Measurements from ENCODE around the gene L3MBTL4.

The L3MBTL4 gene

DNA sequence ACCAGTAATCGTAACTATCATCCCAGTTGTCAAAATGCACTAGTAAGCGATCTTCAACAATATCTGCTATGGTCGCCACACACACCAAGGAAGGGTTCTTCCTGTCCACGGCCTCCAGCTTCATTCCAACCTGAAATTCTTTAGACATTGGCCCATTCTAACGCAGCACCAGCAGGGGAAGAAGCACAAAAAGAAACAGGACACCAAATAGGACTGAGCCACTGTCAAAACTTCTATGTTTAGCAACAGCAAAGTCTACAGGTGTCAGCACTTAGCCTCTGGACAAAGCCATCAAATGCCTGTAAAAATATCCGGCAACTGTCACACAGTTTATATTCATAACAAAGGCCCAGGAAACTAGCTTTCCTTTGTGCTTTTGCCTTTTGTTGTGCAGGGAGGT lies 175.0 kb downstream of the L3MBTL4 start:
- ATAC-seq (no peak), DNase-seq (no peak)
- no peak overlapping the region for H3K27ac Mint-ChIP-seq
- no peak overlapping the region for H3K4me3 Mint-ChIP-seq
- H3K4me1 Mint-ChIP-seq: no peaks in the 10 kb centered on the region
- H3K9me3 Mint-ChIP-seq: no peaks in the 10 kb centered on the region
- H3K27me3 Mint-ChIP-seq: no peaks in the 10 kb centered on the region

DNA sequence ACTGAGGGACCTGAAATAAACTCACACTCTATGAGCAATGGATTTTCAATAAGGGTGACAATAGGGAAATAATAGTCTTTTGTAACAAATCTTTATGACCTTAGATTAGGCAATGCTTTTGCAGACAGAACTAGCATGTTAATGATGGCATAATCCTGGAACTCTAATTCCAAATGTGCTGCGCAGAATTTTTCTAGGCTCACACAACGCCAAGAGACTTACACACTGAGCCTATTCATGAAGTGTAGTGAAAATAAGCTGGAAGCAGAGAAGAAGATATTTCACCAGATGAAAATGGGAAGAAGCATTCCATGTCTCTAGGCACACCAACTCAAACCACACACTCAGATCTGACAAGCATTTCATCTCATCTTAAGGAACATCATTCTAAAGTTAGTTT lies 178.5 kb downstream of the L3MBTL4 start:
- no peak for DNase-seq
- Mint-ChIP-seq H3K4me3 (no peak overlapping the region), H3K27me3 (no peaks in the 10 kb centered on the region), H3K9me3 (peaks cover 0 to 5% of the 10 kb centered on the region in 2 donors), H3K27ac (no peak overlapping the region), H3K4me1 (no peaks in the 10 kb centered on the region)
- ATAC-seq: no peak

DNA sequence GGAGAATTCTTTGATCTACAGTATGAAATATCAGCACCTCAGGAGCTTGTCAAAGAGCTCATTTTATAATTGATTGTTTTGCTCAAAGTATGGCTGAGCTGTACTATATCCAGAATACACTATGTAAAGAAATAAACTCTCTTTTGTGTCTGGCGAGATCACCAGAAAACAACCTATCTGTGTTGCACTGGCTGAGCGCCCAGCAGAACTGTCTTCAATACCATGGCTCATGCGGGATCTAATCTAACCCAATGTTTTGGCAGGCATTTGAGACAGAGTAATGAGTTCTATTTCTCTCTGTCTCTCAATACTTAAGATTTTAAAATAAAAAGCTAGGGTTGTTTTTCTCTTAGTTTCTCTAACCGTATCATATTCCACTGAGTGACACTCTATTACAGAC lies 192.4 kb downstream of the L3MBTL4 start:
- no peak overlapping the region for H3K27ac Mint-ChIP-seq
- H3K4me3 Mint-ChIP-seq: no peak overlapping the region
- peaks cover 0 to 8% of the 10 kb centered on the region in 2 donors for H3K9me3 Mint-ChIP-seq
- H3K4me1 Mint-ChIP-seq: no peaks in the 10 kb centered on the region
- DNase-seq (no peak), ATAC-seq (no peak)
- no peaks in the 10 kb centered on the region for H3K27me3 Mint-ChIP-seq

DNA sequence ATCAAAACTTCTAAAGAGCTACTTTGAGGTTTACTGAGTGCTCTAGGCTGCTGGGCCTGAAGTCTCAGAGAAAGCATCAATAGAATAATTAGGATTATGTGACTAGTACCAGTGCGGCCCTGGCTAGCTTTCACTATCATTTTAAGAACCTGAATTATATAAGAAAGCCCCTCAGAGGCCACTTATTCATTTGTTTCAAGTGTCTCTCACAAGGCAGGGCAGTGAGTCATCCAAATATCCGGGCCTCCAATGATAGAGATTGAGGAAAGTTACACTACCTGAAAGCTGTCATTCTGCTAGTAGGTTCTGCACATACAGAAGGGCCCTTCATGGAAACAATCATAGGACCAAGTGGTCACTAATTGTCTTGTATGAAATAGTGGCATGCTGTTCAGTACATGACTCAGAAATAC lies 193.1 kb downstream of the L3MBTL4 start:
- H3K9me3 Mint-ChIP-seq: peaks cover 0 to 8% of the 10 kb centered on the region in 2 donors
- no peak overlapping the region for H3K4me3 Mint-ChIP-seq
- no peak overlapping the region for H3K27ac Mint-ChIP-seq
- no peak for DNase-seq
- ATAC-seq: no peak
- H3K27me3 Mint-ChIP-seq: no peaks in the 10 kb centered on the region
- H3K4me1 Mint-ChIP-seq: no peaks in the 10 kb centered on the region

DNA sequence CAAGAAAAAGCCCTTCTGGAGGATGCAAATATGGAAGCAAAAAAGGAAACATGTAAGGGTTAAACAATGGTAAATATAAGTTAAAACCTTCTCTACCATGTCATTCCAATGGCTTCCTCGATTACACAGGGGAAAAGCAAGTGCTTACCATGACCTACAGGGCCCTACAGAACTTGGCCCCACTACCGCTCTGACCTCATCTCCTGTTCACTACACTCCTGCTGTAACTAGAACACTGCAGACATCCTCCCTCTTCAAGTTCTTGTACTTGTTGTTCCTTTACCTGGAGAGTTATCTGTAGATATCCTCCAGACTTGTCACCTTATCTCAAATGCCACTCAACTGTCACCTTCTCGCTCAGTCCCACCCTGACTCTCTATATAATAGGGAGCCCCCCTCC lies 194.6 kb downstream of the L3MBTL4 start:
- DNase-seq (no peak), ATAC-seq (no peak)
- no peak overlapping the region for H3K27ac Mint-ChIP-seq
- no peaks in the 10 kb centered on the region for H3K27me3 Mint-ChIP-seq
- peaks cover 0 to 7% of the 10 kb centered on the region in 2 donors for H3K9me3 Mint-ChIP-seq
- H3K4me3 Mint-ChIP-seq: no peak overlapping the region
- no peaks in the 10 kb centered on the region for H3K4me1 Mint-ChIP-seq

DNA sequence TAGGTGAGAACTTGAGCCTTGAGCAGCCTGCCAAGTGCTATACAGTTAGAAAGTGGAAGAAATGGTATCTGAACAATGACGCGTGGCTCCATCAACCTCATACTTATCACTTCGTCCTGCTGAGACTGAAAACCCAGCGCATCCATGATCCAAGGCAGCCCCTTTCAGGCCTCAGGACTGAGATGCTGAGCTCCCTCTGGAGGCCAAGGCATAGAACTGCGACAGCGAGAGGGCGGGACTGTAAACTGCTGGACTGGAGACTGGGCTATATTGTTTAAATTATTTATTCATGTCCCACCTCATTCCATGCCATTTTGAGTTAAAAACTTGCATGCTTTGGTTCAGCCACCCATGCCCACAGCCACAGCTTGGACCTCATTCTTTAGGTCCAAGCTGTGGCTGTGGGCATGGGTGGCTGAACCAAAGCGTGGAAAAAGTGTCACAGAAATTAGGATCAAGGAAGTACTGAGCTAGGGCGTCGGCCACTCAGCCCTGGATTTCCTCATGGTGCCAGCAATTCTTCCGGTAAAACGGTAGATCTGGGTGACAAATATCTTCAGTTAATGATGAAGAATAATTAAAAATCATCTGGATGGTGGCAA lies 195.5 kb downstream of the L3MBTL4 start:
- Mint-ChIP-seq H3K27ac (no peak overlapping the region), H3K4me1 (no peaks in the 10 kb centered on the region), H3K27me3 (no peaks in the 10 kb centered on the region), H3K4me3 (no peak overlapping the region), H3K9me3 (no peaks in the 10 kb centered on the region)
- ATAC-seq: no peak
- DNase-seq: peak; percentile 3 to 11

DNA sequence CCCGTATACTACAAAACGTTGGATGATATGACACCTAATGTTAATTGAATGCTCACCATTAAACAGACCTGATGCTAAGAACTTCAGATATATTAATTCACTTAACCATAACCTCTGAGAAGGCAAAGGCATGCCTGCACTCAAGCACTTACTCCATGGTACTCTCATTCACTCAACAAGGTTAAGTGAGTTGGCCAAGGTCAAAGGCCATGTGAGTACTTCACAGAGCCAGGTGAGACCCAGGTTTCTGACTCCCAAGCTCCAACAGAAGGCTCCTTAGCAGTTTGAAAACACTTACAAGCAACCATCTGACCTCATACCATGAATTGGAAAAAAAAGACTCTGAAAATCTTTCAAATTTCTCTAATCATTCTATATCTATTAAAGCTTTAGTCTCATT lies 198.8 kb downstream of the L3MBTL4 start:
- H3K4me3 Mint-ChIP-seq: no peak overlapping the region
- no peak overlapping the region for H3K27ac Mint-ChIP-seq
- H3K27me3 Mint-ChIP-seq: no peaks in the 10 kb centered on the region
- no peaks in the 10 kb centered on the region for H3K9me3 Mint-ChIP-seq
- no peak for DNase-seq
- ATAC-seq: no peak
- no peaks in the 10 kb centered on the region for H3K4me1 Mint-ChIP-seq

DNA sequence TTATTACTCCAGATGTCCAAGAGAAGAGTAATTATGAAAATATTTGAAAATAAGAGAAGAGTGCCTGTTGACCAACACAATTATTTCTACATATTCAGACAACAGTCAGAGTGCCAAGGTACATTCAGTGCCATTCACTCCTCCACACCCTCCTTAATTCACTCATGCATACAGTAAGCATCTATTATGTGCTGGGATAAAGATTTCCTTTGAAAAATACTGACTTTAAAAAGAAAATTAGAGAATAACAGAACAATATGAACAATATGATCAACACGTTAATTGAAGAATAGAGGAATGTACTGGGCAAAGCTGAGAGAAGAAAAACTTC lies 203.6 kb downstream of the L3MBTL4 start:
- Mint-ChIP-seq H3K9me3 (no peaks in the 10 kb centered on the region), H3K4me3 (no peak overlapping the region), H3K4me1 (no peaks in the 10 kb centered on the region)

DNA sequence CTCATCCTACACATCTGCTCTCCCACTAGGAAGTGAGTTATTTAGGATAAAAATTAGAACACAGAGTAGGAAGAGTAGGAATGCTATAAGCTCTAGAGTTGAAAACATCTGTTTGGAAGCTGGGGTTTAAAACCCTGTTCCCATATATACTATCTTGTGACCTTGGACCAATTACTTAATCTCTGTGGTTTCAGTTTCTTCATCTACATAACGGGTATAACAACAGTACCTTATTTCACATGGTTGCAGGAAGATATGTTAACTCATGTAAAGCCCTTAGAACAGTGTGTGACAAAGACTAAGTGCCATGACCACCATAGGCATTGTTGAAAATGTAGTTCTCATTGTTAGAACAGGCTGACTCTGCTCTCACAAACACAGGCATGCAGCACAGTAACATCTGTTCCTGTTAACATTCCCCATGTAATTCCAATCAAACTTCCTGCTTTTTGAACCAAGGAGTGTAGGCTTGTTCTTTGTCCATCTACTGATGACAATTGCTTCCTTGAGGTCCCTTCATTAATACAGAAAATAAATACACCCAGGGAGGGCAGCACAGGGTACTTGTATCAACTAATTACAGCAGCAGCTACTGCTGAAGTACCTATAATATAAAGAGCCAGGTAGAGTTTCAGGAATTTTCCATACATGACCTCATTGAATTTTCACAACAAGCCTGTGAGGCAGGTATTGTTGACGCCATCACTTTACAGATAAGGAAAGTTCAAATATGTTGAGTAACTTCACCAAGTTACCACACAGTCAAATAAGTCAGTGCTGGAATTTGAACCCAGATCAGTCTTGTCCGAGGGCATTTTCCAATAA lies 204.2 kb downstream of the L3MBTL4 start:
- ATAC-seq: no peak
- Mint-ChIP-seq H3K4me1 (no peaks in the 10 kb centered on the region), H3K27ac (no peak overlapping the region), H3K27me3 (no peaks in the 10 kb centered on the region), H3K4me3 (no peak overlapping the region), H3K9me3 (no peaks in the 10 kb centered on the region)
- DNase-seq: no peak

More for the DNA sequence above, 203.6 kb downstream of the L3MBTL4 start:
- DNase-seq (no peak), ATAC-seq (no peak)
- no peaks in the 10 kb centered on the region for H3K27me3 Mint-ChIP-seq
- H3K27ac Mint-ChIP-seq: no peak overlapping the region

DNA sequence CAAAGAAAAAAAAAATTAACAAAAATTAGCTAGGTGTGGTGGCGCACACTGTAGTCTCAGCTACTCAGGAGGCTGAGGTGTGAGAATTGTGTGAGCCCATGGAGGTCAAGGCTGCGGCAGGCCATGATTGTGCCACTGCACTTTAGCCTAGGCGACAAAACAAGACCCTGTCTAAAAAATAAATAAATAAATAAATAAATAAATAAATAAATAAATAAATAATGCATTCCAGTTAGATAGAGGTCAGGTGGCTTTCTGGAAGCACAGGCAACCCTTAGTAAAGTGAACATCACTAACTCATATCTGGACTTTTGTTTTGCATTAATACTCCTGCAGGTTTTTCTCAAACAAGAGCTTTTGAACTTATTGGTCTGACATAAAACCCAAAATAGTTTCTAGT lies 206.8 kb downstream of the L3MBTL4 start:
- Mint-ChIP-seq H3K4me1 (no peaks in the 10 kb centered on the region), H3K27me3 (no peaks in the 10 kb centered on the region), H3K9me3 (no peaks in the 10 kb centered on the region), H3K4me3 (no peak overlapping the region), H3K27ac (no peak overlapping the region)
- no peak for ATAC-seq
- DNase-seq: no peak

DNA sequence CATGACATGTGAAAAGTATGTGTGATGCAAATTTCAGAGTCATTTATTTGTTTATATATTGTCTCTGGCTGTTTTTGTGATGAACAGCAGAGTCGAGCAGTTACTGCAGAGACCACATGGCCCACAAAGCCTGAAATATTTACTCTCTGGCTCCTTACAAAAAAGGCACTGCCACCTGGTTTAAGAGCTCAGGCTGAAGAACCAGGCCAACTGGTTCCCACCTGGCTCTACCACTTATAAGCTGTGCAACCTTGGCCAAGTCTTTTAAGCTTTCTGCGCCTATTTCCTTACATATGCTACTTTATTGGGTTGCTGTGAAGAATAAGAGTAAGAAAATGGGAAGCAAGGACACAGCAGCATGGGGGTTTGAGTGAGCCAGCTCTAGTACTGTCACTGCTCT lies 207.6 kb downstream of the L3MBTL4 start:
- H3K4me1 Mint-ChIP-seq: no peaks in the 10 kb centered on the region
- H3K27me3 Mint-ChIP-seq: no peaks in the 10 kb centered on the region
- no peaks in the 10 kb centered on the region for H3K9me3 Mint-ChIP-seq
- ATAC-seq (no peak), DNase-seq (no peak)
- no peak overlapping the region for H3K27ac Mint-ChIP-seq
- H3K4me3 Mint-ChIP-seq: no peak overlapping the region

DNA sequence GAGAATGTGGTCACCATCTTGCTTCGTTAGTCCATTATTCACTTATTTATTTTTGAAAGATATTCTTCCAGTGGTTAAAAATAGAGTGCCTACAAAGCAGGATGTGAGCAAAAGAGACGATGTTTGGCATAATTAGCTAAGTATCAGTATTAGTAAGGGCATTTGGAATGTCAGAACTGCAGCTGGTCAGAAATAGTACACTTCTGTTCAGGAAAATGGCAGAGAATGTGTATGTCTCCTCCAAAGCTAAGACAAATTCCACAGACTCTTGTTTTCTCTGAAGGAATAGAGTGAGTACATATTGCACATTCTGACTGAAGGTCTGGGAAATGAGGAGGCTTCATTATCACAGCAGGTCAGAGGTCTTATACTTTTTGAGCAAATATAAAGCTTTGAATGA lies 209.0 kb downstream of the L3MBTL4 start:
- no peaks in the 10 kb centered on the region for H3K9me3 Mint-ChIP-seq
- no peak for ATAC-seq
- no peak for DNase-seq
- H3K27ac Mint-ChIP-seq: no peak overlapping the region
- no peak overlapping the region for H3K4me3 Mint-ChIP-seq
- no peaks in the 10 kb centered on the region for H3K4me1 Mint-ChIP-seq
- no peaks in the 10 kb centered on the region for H3K27me3 Mint-ChIP-seq

DNA sequence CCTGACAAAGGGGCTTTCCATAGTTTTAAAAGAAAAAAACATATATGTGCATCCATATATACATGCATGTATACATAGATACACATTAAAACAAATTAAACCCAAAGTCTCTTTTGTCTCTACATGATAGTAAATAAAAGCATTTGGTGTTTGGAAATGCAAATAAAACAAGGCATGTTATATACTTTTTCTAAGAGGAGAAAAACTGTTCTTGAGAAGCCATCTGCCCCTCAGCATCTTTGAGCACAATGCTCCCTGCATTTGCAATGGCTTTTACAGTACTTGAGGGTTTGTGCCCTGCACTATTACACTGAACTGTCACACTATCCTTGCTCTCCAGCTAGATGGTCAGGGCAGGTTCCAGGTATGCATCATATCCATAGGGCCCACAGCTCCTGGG lies 210.2 kb downstream of the L3MBTL4 start:
- ATAC-seq: no peak
- H3K4me1 Mint-ChIP-seq: no peaks in the 10 kb centered on the region

DNA sequence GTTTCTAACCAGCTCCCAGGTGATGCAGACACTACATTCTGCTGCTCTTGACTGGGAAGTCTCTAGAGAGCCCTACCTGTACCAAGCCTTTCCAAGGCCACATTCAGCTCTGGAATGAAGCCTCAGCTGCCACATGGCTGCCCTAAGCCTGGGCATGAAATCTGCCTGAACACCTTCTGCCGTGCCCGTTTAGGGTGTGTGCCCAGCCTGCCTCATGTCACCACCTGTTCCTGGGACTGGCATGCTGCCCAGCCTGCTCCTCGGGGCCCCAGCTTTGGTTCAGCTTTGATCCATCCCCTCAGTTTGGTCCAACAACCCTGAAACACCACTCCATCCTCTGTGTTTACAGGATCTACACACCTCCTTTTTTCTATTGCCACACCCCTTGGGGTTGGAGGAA lies 210.9 kb downstream of the L3MBTL4 start:
- no peak overlapping the region for H3K27ac Mint-ChIP-seq
- H3K9me3 Mint-ChIP-seq: no peaks in the 10 kb centered on the region
- peak; percentile 18 for ATAC-seq
- H3K27me3 Mint-ChIP-seq: no peaks in the 10 kb centered on the region
- H3K4me1 Mint-ChIP-seq: no peaks in the 10 kb centered on the region
- DNase-seq: no peak
- H3K4me3 Mint-ChIP-seq: no peak overlapping the region

More for the DNA sequence above, 210.2 kb downstream of the L3MBTL4 start:
- no peak for DNase-seq
- Mint-ChIP-seq H3K4me3 (no peak overlapping the region), H3K9me3 (no peaks in the 10 kb centered on the region), H3K27ac (no peak overlapping the region), H3K27me3 (no peaks in the 10 kb centered on the region)

DNA sequence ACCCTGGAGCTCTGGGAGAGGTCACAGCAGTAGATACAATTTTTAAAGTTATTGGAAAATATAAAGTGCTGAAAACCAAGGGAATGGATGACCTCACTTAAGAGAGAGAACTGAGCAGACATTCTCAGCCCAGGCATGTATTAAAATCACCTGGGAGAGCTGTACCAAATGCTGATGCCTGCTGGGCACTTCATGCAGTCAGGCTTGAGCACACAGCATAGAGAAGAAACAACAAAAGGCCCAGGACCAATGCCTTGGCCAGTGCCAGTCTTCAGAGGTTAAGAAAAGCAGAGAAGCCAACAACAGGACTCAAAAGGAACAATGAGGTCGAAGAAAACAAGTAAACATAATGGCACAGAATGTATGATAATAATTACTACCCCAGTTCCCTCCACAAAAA lies 211.8 kb downstream of the L3MBTL4 start:
- Mint-ChIP-seq H3K4me3 (no peak overlapping the region), H3K4me1 (no peaks in the 10 kb centered on the region), H3K27ac (no peak overlapping the region), H3K27me3 (no peaks in the 10 kb centered on the region), H3K9me3 (peaks cover 0 to 3% of the 10 kb centered on the region in 2 donors)
- DNase-seq: no peak
- ATAC-seq: no peak

DNA sequence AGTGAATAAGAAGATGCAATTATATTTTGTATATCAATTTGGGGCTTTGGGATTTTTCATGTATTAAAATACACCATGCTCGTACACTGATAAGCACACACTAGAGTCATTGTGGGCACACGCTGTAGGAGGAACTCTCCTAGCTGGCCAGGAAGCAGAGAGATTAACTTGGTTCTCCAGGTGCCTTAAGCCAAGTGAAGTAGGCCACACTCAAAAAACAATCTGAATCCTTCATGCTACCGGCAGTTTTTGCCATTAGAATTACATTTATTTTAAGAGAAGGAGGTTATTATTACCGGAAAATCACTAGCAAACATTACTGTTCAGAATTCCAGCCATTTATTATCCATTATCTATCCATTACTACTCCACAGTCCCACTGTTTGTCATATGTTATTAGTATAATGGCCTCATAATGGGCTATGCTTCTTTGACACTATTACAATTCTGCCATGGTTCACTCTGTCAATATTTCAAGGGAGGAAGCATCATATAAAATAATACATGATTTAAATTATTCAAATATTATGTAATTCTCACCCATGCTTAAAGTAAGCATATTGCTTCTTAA lies 214.4 kb downstream of the L3MBTL4 start:
- Mint-ChIP-seq H3K4me3 (no peak overlapping the region), H3K4me1 (no peaks in the 10 kb centered on the region), H3K9me3 (peaks cover 0 to 7% of the 10 kb centered on the region in 2 donors), H3K27ac (no peak overlapping the region), H3K27me3 (no peaks in the 10 kb centered on the region)
- ATAC-seq: no peak
- no peak for DNase-seq

All from stimulated activated naive CD8-positive, alpha-beta T cell treated with anti-CD3 and anti-CD28 coated beads, Interleukin-15, amount 100 ng/mL, for 72 hours (primary cell).